ENCODE data around the gene EHBP1. TPM values are rescaled to one million over a fixed set of nuclear protein-coding genes. Genes with fewer than 3 reads are reported as not detected.
A peak's percentile ranks its signal among the peaks of the same experiment; 100 is the strongest.

Gene EHBP1
- total RNA-seq, 2 donors from 2014 or later, result 34.6 to 49.8 TPM

- H3K9me3 ChIP-seq (ENCODE audit: control insufficient read depth, low read length), result no peaks in the 10 kb centered on the region
- no peak for TF ChIP-seq CTCF (conservative IDR thresholded peaks at IDR 0.05)
- H3K9ac ChIP-seq (ENCODE audit: extremely low read depth, low read length, poor library complexity, severe bottlenecking), result no peak overlapping the region
- 94 to 100% methylated on average over 1 of the region's 2 CpGs for WGBS, 2 experiments (ENCODE audit: insufficient coverage in 1 of 2, insufficient read length in 1 of 2)
- Mint-ChIP-seq H3K9me3 (no peaks in the 10 kb centered on the region), H3K27me3 (ENCODE audit: insufficient read depth) (no peaks in the 10 kb centered on the region), H3K4me3 (no peak overlapping the region), H3K27ac (no peak overlapping the region), H3K36me3 (ENCODE audit: low read depth) (no peaks in the 10 kb centered on the region), H3K4me1 (peaks cover 11% of the 10 kb centered on the region)
- no peak for DNase-seq
- no peaks in the 10 kb centered on the region for H3K36me3 ChIP-seq (ENCODE audit: control insufficient read depth, insufficient read depth, low read length)
- peaks cover 8% of the 10 kb centered on the region for H3K4me1 ChIP-seq (ENCODE audit: control insufficient read depth, insufficient read depth, low read length)
- H3K27ac ChIP-seq (ENCODE audit: low read depth, low read length), result peak overlapping the region; percentile 42
- H3K27me3 ChIP-seq (ENCODE audit: control insufficient read depth, insufficient read depth, low read length, poor library complexity, severe bottlenecking), result no peaks in the 10 kb centered on the region
- no peak overlapping the region for H3K4me3 ChIP-seq (ENCODE audit: low read length)
Measured at GRCh38 chr2:62992561-62992960, 287.0 kb downstream of the EHBP1 start.

DNA sequence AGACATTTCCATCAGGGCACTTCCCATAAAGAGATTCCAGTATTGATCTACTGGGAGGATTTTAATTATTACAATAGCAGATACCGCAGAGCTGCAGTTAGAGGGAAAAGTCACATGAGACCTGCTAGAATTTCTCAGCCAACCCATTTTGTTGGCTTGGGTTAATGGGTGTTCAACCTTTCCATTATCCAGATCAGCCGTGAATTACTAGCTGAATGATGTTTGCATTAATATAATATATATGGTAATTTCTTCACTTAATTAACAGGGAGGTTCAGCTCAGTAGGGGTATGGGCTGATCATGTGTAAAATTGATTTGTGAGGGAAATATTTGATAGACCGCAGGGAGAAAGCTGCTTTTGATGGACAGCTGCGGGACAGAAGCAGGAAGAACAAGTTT is 288.7 kb downstream of the EHBP1 start:
- no peak overlapping the region for H3K27ac Mint-ChIP-seq

DNA sequence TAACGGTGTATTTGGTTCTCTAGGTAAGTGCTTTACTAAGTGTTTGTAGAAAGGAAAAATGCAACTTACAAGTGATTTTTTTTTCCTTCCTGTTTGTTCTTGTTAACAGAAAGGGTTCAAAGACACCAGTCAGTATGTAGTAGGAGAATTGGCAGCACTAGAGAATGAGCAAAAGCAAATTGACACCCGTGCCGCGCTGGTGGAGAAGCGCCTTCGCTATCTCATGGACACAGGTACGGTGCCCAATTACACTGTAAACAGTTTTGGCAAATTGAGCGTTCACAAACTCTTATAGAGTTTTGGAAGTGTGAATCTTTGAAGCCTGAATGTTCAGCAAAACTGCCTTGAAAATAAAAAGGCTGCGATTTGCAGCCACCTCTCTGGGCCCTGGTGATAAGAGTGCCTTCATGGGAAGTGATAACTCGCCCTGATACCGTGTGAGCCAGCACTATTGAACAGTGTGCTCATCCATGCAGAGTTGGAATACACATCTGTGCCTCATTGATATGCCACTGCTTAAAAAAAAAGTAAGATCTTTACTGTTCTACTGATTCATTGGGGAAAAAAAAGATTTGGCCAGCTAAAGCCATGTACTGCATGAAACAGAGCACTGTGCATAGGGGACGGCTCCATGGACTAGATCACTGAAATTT is 291.1 kb downstream of the EHBP1 start:
- Histone ChIP-seq H3K27ac (ENCODE audit: low read depth, low read length) (no peak overlapping the region), H3K27me3 (ENCODE audit: control insufficient read depth, insufficient read depth, low read length, poor library complexity, severe bottlenecking) (no peaks in the 10 kb centered on the region), H3K9me3 (ENCODE audit: control insufficient read depth, low read length) (no peaks in the 10 kb centered on the region), H3K4me3 (ENCODE audit: low read length) (no peak overlapping the region), H3K36me3 (ENCODE audit: control insufficient read depth, insufficient read depth, low read length) (peaks cover 3% of the 10 kb centered on the region), H3K4me1 (ENCODE audit: control insufficient read depth, insufficient read depth, low read length) (peaks cover 8% of the 10 kb centered on the region), H3K9ac (ENCODE audit: extremely low read depth, low read length, poor library complexity, severe bottlenecking) (no peak overlapping the region)
- 94 to 95% methylated on average over 11 to 12 of the region's 12 CpGs for WGBS, 2 experiments (ENCODE audit: insufficient coverage in 1 of 2, insufficient read length in 1 of 2)
- Mint-ChIP-seq H3K36me3 (ENCODE audit: low read depth) (peaks cover 6% of the 10 kb centered on the region), H3K4me1 (peaks cover 11% of the 10 kb centered on the region), H3K27ac (no peak overlapping the region), H3K27me3 (ENCODE audit: insufficient read depth) (no peaks in the 10 kb centered on the region), H3K9me3 (no peaks in the 10 kb centered on the region), H3K4me3 (no peak overlapping the region)
- DNase-seq, result no peak
- no peak for TF ChIP-seq CTCF (conservative IDR thresholded peaks at IDR 0.05)

More for the DNA sequence above, 288.7 kb downstream of the EHBP1 start:
- Histone ChIP-seq H3K27me3 (ENCODE audit: control insufficient read depth, insufficient read depth, low read length, poor library complexity, severe bottlenecking) (no peaks in the 10 kb centered on the region), H3K9ac (ENCODE audit: extremely low read depth, low read length, poor library complexity, severe bottlenecking) (no peak overlapping the region), H3K36me3 (ENCODE audit: control insufficient read depth, insufficient read depth, low read length) (peaks cover 3% of the 10 kb centered on the region), H3K4me3 (ENCODE audit: low read length) (no peak overlapping the region), H3K9me3 (ENCODE audit: control insufficient read depth, low read length) (no peaks in the 10 kb centered on the region), H3K4me1 (ENCODE audit: control insufficient read depth, insufficient read depth, low read length) (peaks cover 8% of the 10 kb centered on the region), H3K27ac (ENCODE audit: low read depth, low read length) (no peak overlapping the region)
- TF ChIP-seq CTCF (conservative IDR thresholded peaks at IDR 0.05), result no peak
- Mint-ChIP-seq H3K4me1 (peaks cover 11% of the 10 kb centered on the region), H3K4me3 (no peak overlapping the region), H3K36me3 (ENCODE audit: low read depth) (no peaks in the 10 kb centered on the region), H3K27me3 (ENCODE audit: insufficient read depth) (no peaks in the 10 kb centered on the region), H3K9me3 (no peaks in the 10 kb centered on the region)
- 96 to 100% methylated on average over 1 to 3 of the region's 4 CpGs for WGBS, 2 experiments (ENCODE audit: insufficient coverage in 1 of 2, insufficient read length in 1 of 2)
- DNase-seq, result no peak

All from endodermal cell (in vitro differentiated cells).